DND-41 (cell line): Measurements from ENCODE around the gene CCDC63.

Experiments used
- ATAC-seq: fragments of 200-7000 bp; cut with Tn5 transposase; 3 replicates; pipeline ENCODE4 v1.9.1; 2021; ENCODE audit warnings: low read depth; ENCODE audit not compliant: insufficient read depth
- DNase-seq: peaks from one replicate; pipeline ENCODE4 v3.0.0-alpha.2; 2020
- H2AFZ ChIP-seq: 2 replicates; pipeline ENCODE4 v1.6.0; 2012; ENCODE audit warnings: low read depth, low read length
- H3K27ac ChIP-seq: 2 replicates; pipeline ENCODE4 v1.5.1; 2012; ENCODE audit warnings: low read length, inconsistent platforms
- H3K27me3 ChIP-seq: fragments of 200-600 bp; sonication (generic); 2 replicates; pipeline ENCODE4 v1.6.0; 2012; ENCODE audit warnings: low read length, mild to moderate bottlenecking, inconsistent platforms; ENCODE audit not compliant: insufficient read depth, poor library complexity
- H3K36me3 ChIP-seq: 2 replicates; pipeline ENCODE4 v1.5.1; 2012; ENCODE audit warnings: low read length, inconsistent platforms; ENCODE audit not compliant: insufficient read depth
- H3K4me1 ChIP-seq: 2 replicates; pipeline ENCODE4 v1.5.1; 2012; ENCODE audit warnings: mild to moderate bottlenecking, low read length; ENCODE audit not compliant: insufficient read depth
- H3K4me2 ChIP-seq: 2 replicates; pipeline ENCODE4 v1.6.0; 2012; ENCODE audit warnings: mild to moderate bottlenecking, moderate library complexity, low read length, inconsistent platforms; ENCODE audit not compliant: insufficient read depth
- H3K4me3 ChIP-seq, 2 experiments: fragments of 200-600 bp in 1 of 2; shearing (Covaris generic) in 1 of 2; 2 replicates each; pipeline ENCODE4 v1.5.1; 2012 to 2016; ENCODE audit warnings: inconsistent platforms in 2 of 2, low read length in 2 of 2, mild to moderate bottlenecking in 2 of 2, low read depth in 1 of 2, moderate library complexity in 1 of 2
- H3K79me2 ChIP-seq: 2 replicates; pipeline ENCODE4 v1.6.0; 2012; ENCODE audit warnings: low read length, inconsistent platforms; ENCODE audit not compliant: insufficient read depth
- H3K9ac ChIP-seq: 2 replicates; pipeline ENCODE4 v1.6.0; 2012; ENCODE audit warnings: low read depth, mild to moderate bottlenecking, inconsistent platforms, low read length, moderate library complexity
- H3K9me3 ChIP-seq: 2 replicates; pipeline ENCODE4 v1.5.1; 2012; ENCODE audit warnings: low read length, moderate library complexity, mild to moderate bottlenecking, inconsistent platforms; ENCODE audit not compliant: insufficient read depth, severe bottlenecking
- H4K20me1 ChIP-seq: 2 replicates; pipeline ENCODE4 v1.6.0; 2012; ENCODE audit warnings: low read length; ENCODE audit not compliant: insufficient read depth
- EZH2 ChIP-seq: IDR thresholded peaks from 3 replicates; pipeline ENCODE4 v1.6.1; 2012; ENCODE audit warnings: borderline replicate concordance, low read depth, mild to moderate bottlenecking, moderate library complexity, low read length, inconsistent platforms; ENCODE audit not compliant: severe bottlenecking
- TF ChIP-seq, protein P1 (sequence below): IDR thresholded peaks from 2 replicates; pipeline ENCODE4 v1.5.1; 2012; ENCODE audit warnings: borderline replicate concordance, low read length, moderate library complexity, mild to moderate bottlenecking; ENCODE audit not compliant: poor library complexity, severe bottlenecking; ENCODE audit errors: extremely low read depth

Gene CCDC63

DNA sequence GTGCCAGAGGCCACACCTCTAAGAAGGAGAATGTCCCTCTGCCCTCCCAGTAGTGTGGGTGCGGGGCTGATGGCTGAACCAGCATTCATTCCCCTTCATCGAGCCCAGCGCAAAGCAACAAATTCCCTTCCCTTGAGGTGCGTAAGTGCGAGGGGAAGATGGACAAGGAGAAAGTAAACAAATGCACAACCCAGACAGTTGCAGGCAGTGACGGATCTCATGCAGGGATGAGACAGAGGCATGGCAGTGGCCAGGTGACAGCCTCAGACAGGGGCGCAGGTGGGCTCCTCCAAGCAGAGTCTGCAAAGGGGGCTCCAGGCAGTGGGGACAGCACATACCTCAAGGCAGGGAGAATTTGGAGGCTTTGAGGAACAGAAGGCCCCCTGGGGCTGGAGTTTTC, 75.9 kb downstream of the CCDC63 start:
- Histone ChIP-seq H3K4me2 (no peak overlapping the region), H4K20me1 (peaks cover 2% of the 10 kb centered on the region; the same call in 1 of the 2 replicates), H3K4me3 (no peak overlapping the region), H3K27ac (no peak overlapping the region), H3K4me1 (no peaks in the 10 kb centered on the region), H3K27me3 (peaks cover 6% of the 10 kb centered on the region), H3K9me3 (no peaks in the 10 kb centered on the region), H3K79me2 (no peaks in the 10 kb centered on the region), H3K36me3 (no peaks in the 10 kb centered on the region), H2AFZ (no peak overlapping the region), H3K9ac (no peak overlapping the region)
- TF ChIP-seq, protein P1, sequence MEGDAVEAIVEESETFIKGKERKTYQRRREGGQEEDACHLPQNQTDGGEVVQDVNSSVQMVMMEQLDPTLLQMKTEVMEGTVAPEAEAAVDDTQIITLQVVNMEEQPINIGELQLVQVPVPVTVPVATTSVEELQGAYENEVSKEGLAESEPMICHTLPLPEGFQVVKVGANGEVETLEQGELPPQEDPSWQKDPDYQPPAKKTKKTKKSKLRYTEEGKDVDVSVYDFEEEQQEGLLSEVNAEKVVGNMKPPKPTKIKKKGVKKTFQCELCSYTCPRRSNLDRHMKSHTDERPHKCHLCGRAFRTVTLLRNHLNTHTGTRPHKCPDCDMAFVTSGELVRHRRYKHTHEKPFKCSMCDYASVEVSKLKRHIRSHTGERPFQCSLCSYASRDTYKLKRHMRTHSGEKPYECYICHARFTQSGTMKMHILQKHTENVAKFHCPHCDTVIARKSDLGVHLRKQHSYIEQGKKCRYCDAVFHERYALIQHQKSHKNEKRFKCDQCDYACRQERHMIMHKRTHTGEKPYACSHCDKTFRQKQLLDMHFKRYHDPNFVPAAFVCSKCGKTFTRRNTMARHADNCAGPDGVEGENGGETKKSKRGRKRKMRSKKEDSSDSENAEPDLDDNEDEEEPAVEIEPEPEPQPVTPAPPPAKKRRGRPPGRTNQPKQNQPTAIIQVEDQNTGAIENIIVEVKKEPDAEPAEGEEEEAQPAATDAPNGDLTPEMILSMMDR: no peak
- TF ChIP-seq EZH2: no peak
- ATAC-seq (no peak), DNase-seq (no peak)

DNA sequence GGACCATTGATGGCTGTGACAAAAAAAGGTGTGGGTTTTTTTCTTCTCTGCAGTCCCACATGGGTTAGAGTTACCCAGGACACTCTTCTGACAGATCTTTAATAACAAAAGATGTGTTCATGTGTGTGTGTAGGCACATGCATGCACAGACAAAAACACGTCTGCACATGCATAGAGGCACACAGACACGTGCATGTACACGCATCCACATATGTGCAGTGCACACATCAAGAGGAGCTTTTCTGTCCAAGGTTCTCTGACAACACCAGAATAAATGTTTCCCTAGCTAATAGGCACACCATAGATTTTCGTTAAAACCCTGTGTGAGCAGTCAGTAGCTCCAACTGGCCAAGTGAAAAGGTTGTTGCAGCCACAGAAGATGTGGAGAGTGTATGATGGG, 76.4 kb downstream of the CCDC63 start:
- H4K20me1 ChIP-seq: peaks cover 2% of the 10 kb centered on the region; the same call in 1 of the 2 replicates
- TF ChIP-seq, protein P1: no peak
- TF ChIP-seq EZH2: no peak
- H3K4me2 ChIP-seq: no peak overlapping the region
- H3K9ac ChIP-seq: no peak overlapping the region
- H3K9me3 ChIP-seq: no peaks in the 10 kb centered on the region
- DNase-seq: no peak
- peaks cover 6% of the 10 kb centered on the region for H3K27me3 ChIP-seq
- no peak overlapping the region for H3K4me3 ChIP-seq
- no peak overlapping the region for H2AFZ ChIP-seq
- H3K27ac ChIP-seq: no peak overlapping the region
- no peaks in the 10 kb centered on the region for H3K4me1 ChIP-seq
- no peak for ATAC-seq
- H3K36me3 ChIP-seq: no peaks in the 10 kb centered on the region
- no peaks in the 10 kb centered on the region for H3K79me2 ChIP-seq

- Histone ChIP-seq H3K9ac (no peak overlapping the region), H4K20me1 (peaks cover 2% of the 10 kb centered on the region; the same call in 1 of the 2 replicates), H3K36me3 (no peaks in the 10 kb centered on the region), H2AFZ (no peak overlapping the region), H3K4me1 (no peaks in the 10 kb centered on the region), H3K4me2 (no peak overlapping the region), H3K4me3 (no peak overlapping the region), H3K79me2 (no peaks in the 10 kb centered on the region), H3K27ac (no peak overlapping the region), H3K9me3 (no peaks in the 10 kb centered on the region), H3K27me3 (peaks cover 6% of the 10 kb centered on the region)
- no peak for DNase-seq
- TF ChIP-seq EZH2: no peak
- TF ChIP-seq, protein P1: no peak
- ATAC-seq: no peak
Observed at GRCh38 chr12:110923692-110924334, 77.0 kb downstream of the CCDC63 start.
